T-helper 2 cell (primary cell): ENCODE measurements around the gene LARP4.
A peak's percentile ranks its signal among the peaks of the same experiment; 100 is the strongest.
"Not testable (repeated sequence)": the region's sequence is repeated elsewhere in the genome, so short reads cannot be mapped to it uniquely, and the experiment has no call there.

Experiments
- DNase-seq, 5 experiments: peaks; one replicate each; pipeline versions ENCODE4 v3.0.0 to v3.0.0-alpha.2; 2012 to 2022
- total RNA-seq, 2 donors: gene quantifications; one replicate each; lab custom pipeline; 2026; lab: John Stamatoyannopoulos, UW

LARP4 gene
- total RNA-seq: 30.2 to 35.4 reads per million in 2 donors

- DNase-seq: peak; percentile 70 to 97 (median 84)
These were observed at the start of gene LARP4 for GRCh38 chr12:50400638-50401499. LARP4 (plus strand) TSS chr12:50400885; CDS start chr12:50401011, 126 bp downstream.

GRCh38 chr12:50351120-50352043 is 49.3 kb upstream of the LARP4 start:
- no peak for DNase-seq

GRCh38 chr12:50353404-50353803 is 47.3 kb upstream of the LARP4 start:
- DNase-seq: no peak

GRCh38 chr12:50353869-50354593 is 46.7 kb upstream of the LARP4 start:
- no peak for DNase-seq

- no peak for DNase-seq
These were observed 45.8 kb upstream of the LARP4 start for GRCh38 chr12:50354908-50355307.

GRCh38 chr12:50355365-50355764 is 45.3 kb upstream of the LARP4 start:
- no peak for DNase-seq

- DNase-seq: no peak
These were observed 38.0 kb upstream of the LARP4 start for GRCh38 chr12:50362671-50363070.

GRCh38 chr12:50363141-50363540 is 37.5 kb upstream of the LARP4 start:
- DNase-seq: no peak

GRCh38 chr12:50365709-50366406 is 34.8 kb upstream of the LARP4 start:
- DNase-seq: no peak

- DNase-seq: not testable (repeated sequence)
These were observed 30.0 kb upstream of the LARP4 start for GRCh38 chr12:50370672-50371071.

GRCh38 chr12:50375802-50376201 is 24.9 kb upstream of the LARP4 start:
- no peak for DNase-seq

GRCh38 chr12:50380761-50381325 is 19.8 kb upstream of the LARP4 start:
- no peak for DNase-seq

GRCh38 chr12:50387487-50387886 is 13.2 kb upstream of the LARP4 start:
- DNase-seq: no peak

GRCh38 chr12:50387972-50388478 is 12.7 kb upstream of the LARP4 start:
- no peak for DNase-seq

GRCh38 chr12:50388793-50389192 is 11.9 kb upstream of the LARP4 start:
- DNase-seq: not testable (repeated sequence)

- no peak for DNase-seq
These were observed 10.4 kb upstream of the LARP4 start for GRCh38 chr12:50390316-50390741.

- no peak for DNase-seq
These were observed 6.1 kb upstream of the LARP4 start for GRCh38 chr12:50394469-50395029.

- DNase-seq: no peak
These were observed 3.5 kb upstream of the LARP4 start for GRCh38 chr12:50397117-50397650.

GRCh38 chr12:50398931-50399330 is 1.8 kb upstream of the LARP4 start:
- no peak for DNase-seq

- no peak for DNase-seq
These were observed 514 bp upstream of the LARP4 start for GRCh38 chr12:50400104-50400637.
